Peyer's patch (tissue), 4 donors: Measurements from ENCODE around the gene F2RL2. TPM values are rescaled to one million over a fixed set of nuclear protein-coding genes. Genes with fewer than 3 reads are reported as not detected.

Experiments used
- DNase-seq, 3 donors: peaks; one replicate each; pipeline ENCODE4 v3.0.0-alpha.2; 2017 to 2019
- H3K27ac ChIP-seq, 4 donors: fragments of 200-600 bp; sonication (generic); one replicate each; pipeline ENCODE4 v1.5.1; 2016 to 2019
- H3K27me3 ChIP-seq, 2 donors: fragments of 200-600 bp; sonication (generic); one replicate each; pipeline ENCODE4 v1.5.1; 2019
- H3K36me3 ChIP-seq, 3 donors: fragments of 200-600 bp; sonication (generic); one replicate each; pipeline ENCODE4 v1.5.1; 2016 to 2019
- H3K4me1 ChIP-seq, 4 donors: fragments of 200-600 bp; sonication (generic); one replicate each; pipeline ENCODE4 v1.5.1; 2016 to 2019
- H3K4me3 ChIP-seq, 4 donors: fragments of 200-600 bp; sonication (generic); 1 replicate in 3 of 4; 2 replicates in 1 of 4; pipeline ENCODE4 v1.5.1; 2016 to 2019; ENCODE audit warnings: mild to moderate bottlenecking in 1 of 4
- H3K9me3 ChIP-seq, 4 donors: fragments of 200-600 bp; sonication (generic); one replicate each; pipeline ENCODE4 v1.5.1; 2016 to 2019; ENCODE audit warnings: mild to moderate bottlenecking in 1 of 4
- CTCF ChIP-seq, 6 experiments: fragments of 450-650 bp in 4 of 6; fragments of 200-600 bp in 2 of 6; sonication (generic) in 1 of 6; IDR thresholded peaks; one replicate each; pipeline ENCODE4 v1.5.1; 2017 to 2019; ENCODE audit warnings: antibody characterized with exemption in 6 of 6, mild to moderate bottlenecking in 3 of 6, moderate library complexity in 1 of 6
- POLR2A ChIP-seq, 2 donors: fragments of 450-650 bp; IDR thresholded peaks; one replicate each; pipeline ENCODE4 v1.5.1; 2017; ENCODE audit warnings: antibody characterized with exemption in 2 of 2, mild to moderate bottlenecking in 2 of 2, moderate library complexity in 2 of 2
- total RNA-seq, 4 donors: library from RNA; depleted of rRNA; stranded (reverse); fragments of >200 nt; gene quantifications; one replicate each; pipeline ENCODE4 v1.1.0, GENCODE V29; 2016

F2RL2 gene
- total RNA-seq, 4 donors from 2014 or later, result 0.70 to 3.3 (median 1.1) TPM

DNA sequence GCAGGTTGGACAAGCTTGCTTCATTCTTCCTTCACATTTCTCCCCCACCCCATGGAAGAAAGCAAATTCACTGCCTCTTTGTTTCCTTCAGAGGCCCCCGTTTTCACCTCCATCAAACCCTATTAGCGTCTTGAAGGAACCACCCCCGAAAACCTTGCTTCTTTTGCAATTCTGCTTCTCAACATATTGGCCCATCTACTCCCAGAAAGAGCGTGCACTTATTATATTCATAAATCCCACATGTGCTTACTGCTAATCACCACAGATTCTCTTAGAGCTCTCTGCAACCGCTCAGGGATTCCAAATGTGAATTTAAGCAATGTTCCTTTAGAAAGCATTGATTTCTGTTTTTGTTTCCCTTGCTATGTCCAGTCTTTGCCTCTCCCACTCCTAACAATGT is 1.1 kb downstream of the F2RL2 start:
- DNase-seq, result no peak
- Histone ChIP-seq H3K9me3 (no peaks in the 10 kb centered on the region), H3K36me3 (peaks cover 0 to 7% (median 0%) of the 10 kb centered on the region in 3 donors)

GRCh38 chr5:76620166-76620565 is 3.0 kb downstream of the F2RL2 start:
- no peaks in the 10 kb centered on the region for H3K4me1 ChIP-seq
- DNase-seq, result no peak
- peaks cover 0 to 7% (median 0%) of the 10 kb centered on the region in 3 donors for H3K36me3 ChIP-seq
- no peak overlapping the region for H3K27ac ChIP-seq
- H3K4me3 ChIP-seq, result no peak overlapping the region
- no peak for TF ChIP-seq POLR2A (IDR thresholded peaks at IDR 0.05)
- no peak for TF ChIP-seq CTCF (IDR thresholded peaks at IDR 0.05)
- no peaks in the 10 kb centered on the region for H3K9me3 ChIP-seq
- H3K27me3 ChIP-seq, result no peaks in the 10 kb centered on the region

More for the DNA sequence above, 1.1 kb downstream of the F2RL2 start:
- Histone ChIP-seq H3K27me3 (no peaks in the 10 kb centered on the region), H3K4me1 (no peaks in the 10 kb centered on the region), H3K27ac (peak overlapping the region in 1 of 4 donors; percentile 2), H3K4me3 (no peak overlapping the region)
- TF ChIP-seq POLR2A (IDR thresholded peaks at IDR 0.05), result no peak
- TF ChIP-seq CTCF (IDR thresholded peaks at IDR 0.05), result no peak

GRCh38 chr5:76617675-76618074 is 5.5 kb downstream of the F2RL2 start:
- H3K27ac ChIP-seq, result no peak overlapping the region
- no peaks in the 10 kb centered on the region for H3K4me1 ChIP-seq
- no peak overlapping the region for H3K4me3 ChIP-seq
- no peaks in the 10 kb centered on the region for H3K9me3 ChIP-seq
- H3K27me3 ChIP-seq, result no peaks in the 10 kb centered on the region
- TF ChIP-seq CTCF (IDR thresholded peaks at IDR 0.05) (no peak), POLR2A (IDR thresholded peaks at IDR 0.05) (no peak)
- no peak for DNase-seq
- H3K36me3 ChIP-seq, result peaks cover 0 to 7% (median 0%) of the 10 kb centered on the region in 3 donors

DNA sequence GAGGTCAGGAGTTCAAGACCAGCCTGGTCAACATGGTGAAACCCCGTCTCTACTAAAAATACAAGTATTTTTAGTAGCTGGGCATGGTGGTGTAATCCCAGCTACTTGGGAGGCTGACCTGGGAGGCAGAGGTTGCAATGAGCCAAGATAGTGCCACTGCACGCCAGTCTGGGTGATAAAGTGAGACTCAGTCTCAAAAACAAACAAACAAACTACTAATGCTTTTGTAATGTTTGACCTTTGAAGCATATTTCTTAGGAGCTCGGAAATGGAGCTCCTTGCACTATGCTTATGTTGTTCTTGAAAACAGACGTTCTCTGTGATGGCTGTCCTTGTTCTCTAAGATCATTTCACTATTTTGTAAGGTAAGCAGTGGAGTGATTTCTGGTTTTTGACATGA is 6.0 kb downstream of the F2RL2 start:
- Histone ChIP-seq H3K4me1 (no peaks in the 10 kb centered on the region), H3K27me3 (no peaks in the 10 kb centered on the region), H3K4me3 (no peak overlapping the region), H3K36me3 (peaks cover 0 to 9% (median 0%) of the 10 kb centered on the region in 3 donors), H3K27ac (no peak overlapping the region), H3K9me3 (no peaks in the 10 kb centered on the region)
- TF ChIP-seq CTCF (IDR thresholded peaks at IDR 0.05) (no peak), POLR2A (IDR thresholded peaks at IDR 0.05) (no peak)
- no peak for DNase-seq

DNA sequence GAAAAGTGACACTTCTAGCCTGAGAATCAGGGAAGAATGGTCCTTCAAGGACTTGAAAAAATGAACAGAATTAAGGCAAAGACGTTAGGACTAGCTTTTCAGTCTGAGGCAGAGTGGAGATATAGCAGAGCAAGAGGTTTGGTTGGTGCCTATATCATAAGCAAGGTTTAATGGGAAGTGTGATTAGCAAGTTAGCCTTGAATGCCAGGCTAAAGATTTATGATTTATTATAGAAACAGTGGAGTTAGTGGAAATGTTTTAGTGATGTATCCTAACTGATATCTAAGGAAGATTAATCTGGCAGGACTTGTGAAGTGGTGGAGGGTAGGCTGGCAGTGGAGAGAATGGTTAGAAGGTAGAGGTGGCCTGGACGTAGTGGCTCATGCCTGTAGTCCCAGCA is 7.0 kb downstream of the F2RL2 start:
- TF ChIP-seq CTCF (IDR thresholded peaks at IDR 0.05), result no peak
- no peak for TF ChIP-seq POLR2A (IDR thresholded peaks at IDR 0.05)
- Histone ChIP-seq H3K27me3 (no peaks in the 10 kb centered on the region), H3K4me1 (no peaks in the 10 kb centered on the region), H3K9me3 (no peaks in the 10 kb centered on the region), H3K4me3 (no peak overlapping the region), H3K36me3 (peaks cover 0 to 19% (median 0%) of the 10 kb centered on the region in 3 donors), H3K27ac (no peak overlapping the region)
- no peak for DNase-seq

DNA sequence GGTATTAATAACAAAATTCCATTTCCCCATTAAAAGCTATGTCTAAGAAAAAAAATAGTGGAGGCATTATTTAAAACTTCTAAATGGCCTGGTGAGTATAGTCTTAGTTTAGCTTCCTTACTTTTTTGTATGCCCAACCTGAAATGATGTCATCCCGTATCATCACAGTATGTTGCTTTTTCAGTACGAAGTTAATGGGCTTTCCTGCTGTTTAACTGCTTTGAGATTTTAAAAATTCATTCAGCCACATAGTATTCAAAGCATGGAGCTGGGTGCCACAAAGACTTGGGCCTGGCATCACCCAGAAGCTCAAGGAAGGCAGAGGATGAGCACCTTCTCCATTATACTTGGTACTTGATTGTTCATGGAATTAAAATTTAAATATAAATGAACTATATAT is 7.4 kb downstream of the F2RL2 start:
- Histone ChIP-seq H3K4me1 (no peaks in the 10 kb centered on the region), H3K27ac (no peak overlapping the region), H3K36me3 (peaks cover 0 to 22% (median 0%) of the 10 kb centered on the region in 3 donors), H3K27me3 (no peaks in the 10 kb centered on the region), H3K9me3 (no peaks in the 10 kb centered on the region), H3K4me3 (no peak overlapping the region)
- TF ChIP-seq CTCF (IDR thresholded peaks at IDR 0.05) (no peak), POLR2A (IDR thresholded peaks at IDR 0.05) (no peak)
- no peak for DNase-seq
